ENCODE data around the gene TRPV2.
A peak's percentile ranks its signal among the peaks of the same experiment; 100 is the strongest.

The TRPV2 gene

DNA sequence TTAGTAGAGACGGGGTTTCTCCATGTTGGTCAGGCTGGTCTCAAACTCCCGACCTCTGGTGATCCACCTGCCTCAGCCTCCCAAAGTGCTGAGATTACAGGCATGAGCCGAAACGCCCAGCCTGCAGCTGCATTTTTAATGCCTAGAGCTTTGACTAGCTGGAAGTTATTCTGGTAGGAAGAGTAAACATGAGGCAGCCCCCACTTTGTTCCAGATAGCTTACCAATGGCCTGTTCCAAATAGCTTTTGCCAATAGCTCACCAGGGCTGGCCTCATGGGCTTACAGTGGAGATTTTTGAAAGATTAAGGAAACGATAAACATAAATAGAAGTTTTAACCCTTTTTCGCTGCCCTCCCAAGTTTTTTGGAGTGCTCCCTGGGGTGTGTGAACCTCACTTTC, 9.8 kb downstream of the TRPV2 start:
- peaks cover under 1 to 8% of the 10 kb centered on the region in 2 experiments for H3K4me1 ChIP-seq (ENCODE audit: control insufficient read depth in 1 of 2, insufficient read depth in 2 of 2, low read length in 2 of 2)
- peaks cover under 1% of the 10 kb centered on the region for H3K79me1 ChIP-seq (ENCODE audit: low read length)
- no peak overlapping the region for H3K4me3 ChIP-seq (ENCODE audit: low read depth, low read length)
- no CpG with 5 or more reads among the region's 6 CpGs for WGBS (ENCODE audit: extremely low coverage, insufficient coverage, insufficient read length)
- no peak overlapping the region for H3K27ac ChIP-seq (ENCODE audit: low read depth, low read length)
- H3K4ac ChIP-seq (ENCODE audit: low read depth, low read length) = no peak overlapping the region
- no peak overlapping the region for H2BK5ac ChIP-seq (ENCODE audit: low read depth, low read length, poor library complexity)
- no peak overlapping the region for H4K91ac ChIP-seq (ENCODE audit: low read depth, low read length)
- no peaks in the 10 kb centered on the region for H3K9me3 ChIP-seq (ENCODE audit: insufficient read depth, low read depth, low read length)
- no peak overlapping the region for H3K23ac ChIP-seq (ENCODE audit: low read length)
- H3K18ac ChIP-seq (ENCODE audit: low read length) = no peak overlapping the region
- H2BK120ac ChIP-seq (ENCODE audit: insufficient read depth, low read length, poor library complexity) = no peak overlapping the region
- H4K12ac ChIP-seq (ENCODE audit: low read depth, low read length) = no peak overlapping the region
- no peak overlapping the region for H3K4me2 ChIP-seq (ENCODE audit: low read length)
- no peaks in the 10 kb centered on the region for H3K27me3 ChIP-seq (ENCODE audit: insufficient read depth, low read length)
- H3K79me2 ChIP-seq (ENCODE audit: control insufficient read depth, insufficient read depth, low read length, poor library complexity) = peaks cover under 1% of the 10 kb centered on the region
- no peak overlapping the region for H4K8ac ChIP-seq (ENCODE audit: low read depth, low read length)
- H3K36me3 ChIP-seq (ENCODE audit: control insufficient read depth in 1 of 2, insufficient read depth in 2 of 2, low read length in 2 of 2) = peaks cover 0 to 15% of the 10 kb centered on the region in 2 experiments
- no peak overlapping the region for H2AFZ ChIP-seq (ENCODE audit: insufficient read depth, low read length, poor library complexity)
- H2AK5ac ChIP-seq (ENCODE audit: low read length) = no peak overlapping the region
- no peak overlapping the region for H3K14ac ChIP-seq (ENCODE audit: low read length)
- no peak for DNase-seq
- no peak overlapping the region for H3K9ac ChIP-seq (ENCODE audit: low read length)
- H2BK12ac ChIP-seq (ENCODE audit: low read length) = no peak overlapping the region

DNA sequence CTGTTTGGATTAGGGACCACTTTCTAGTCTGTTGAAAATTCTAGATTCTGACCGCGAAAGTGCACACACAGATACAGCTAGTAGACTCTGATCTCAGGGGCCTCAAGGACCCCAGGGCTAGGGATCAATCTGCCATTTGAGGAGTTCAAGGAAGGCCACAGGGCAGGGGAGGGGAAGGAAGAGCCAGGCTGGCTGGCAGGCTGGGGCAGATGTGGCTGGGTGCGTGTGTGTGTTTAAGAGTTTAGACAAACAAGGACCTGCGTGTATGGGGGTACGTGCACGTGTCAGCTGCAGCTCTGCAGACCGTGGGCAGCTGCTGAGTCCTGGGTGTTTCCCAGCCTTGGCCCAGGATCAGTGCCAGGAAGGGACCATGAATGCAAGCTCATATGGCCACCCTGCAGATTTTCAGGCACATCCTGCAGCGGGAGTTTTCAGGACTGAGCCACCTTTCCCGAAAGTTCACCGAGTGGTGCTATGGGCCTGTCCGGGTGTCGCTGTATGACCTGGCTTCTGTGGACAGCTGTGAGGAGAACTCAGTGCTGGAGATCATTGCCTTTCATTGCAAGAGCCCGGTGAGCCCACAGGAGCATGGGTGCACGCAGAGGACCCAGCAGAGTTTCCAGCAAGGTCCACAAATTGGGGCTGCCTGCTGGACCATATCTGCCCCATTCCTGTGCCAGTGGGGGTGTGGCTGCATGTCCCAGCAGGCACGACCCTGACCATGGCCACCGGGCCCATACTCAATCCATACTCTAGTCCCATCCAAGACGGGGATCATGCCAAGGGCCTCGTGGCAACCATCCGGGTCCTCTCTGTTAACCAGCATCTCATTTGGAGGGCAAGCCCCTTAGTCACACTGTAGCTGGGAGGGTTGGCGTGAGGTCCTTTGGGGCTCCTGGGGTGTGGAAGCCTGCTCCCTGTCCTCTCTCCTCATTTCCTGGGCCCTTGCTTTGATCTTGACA, 10.6 kb downstream of the TRPV2 start:
- H3K14ac ChIP-seq (ENCODE audit: low read length) = no peak overlapping the region
- H2BK5ac ChIP-seq (ENCODE audit: low read depth, low read length, poor library complexity) = no peak overlapping the region
- H3K23ac ChIP-seq (ENCODE audit: low read length) = no peak overlapping the region
- peaks cover 0 to 15% of the 10 kb centered on the region in 2 experiments for H3K36me3 ChIP-seq (ENCODE audit: control insufficient read depth in 1 of 2, insufficient read depth in 2 of 2, low read length in 2 of 2)
- no peak overlapping the region for H2AK5ac ChIP-seq (ENCODE audit: low read length)
- no peaks in the 10 kb centered on the region for H3K79me1 ChIP-seq (ENCODE audit: low read length)
- no peaks in the 10 kb centered on the region for H3K9me3 ChIP-seq (ENCODE audit: insufficient read depth, low read depth, low read length)
- H4K91ac ChIP-seq (ENCODE audit: low read depth, low read length) = no peak overlapping the region
- no peaks in the 10 kb centered on the region for H3K27me3 ChIP-seq (ENCODE audit: insufficient read depth, low read length)
- H2BK120ac ChIP-seq (ENCODE audit: insufficient read depth, low read length, poor library complexity) = no peak overlapping the region
- no peak overlapping the region for H2AFZ ChIP-seq (ENCODE audit: insufficient read depth, low read length, poor library complexity)
- H4K12ac ChIP-seq (ENCODE audit: low read depth, low read length) = no peak overlapping the region
- no peaks in the 10 kb centered on the region for H3K79me2 ChIP-seq (ENCODE audit: control insufficient read depth, insufficient read depth, low read length, poor library complexity)
- H3K4me3 ChIP-seq (ENCODE audit: low read depth, low read length) = no peak overlapping the region
- H3K9ac ChIP-seq (ENCODE audit: low read length) = no peak overlapping the region
- H3K4me2 ChIP-seq (ENCODE audit: low read length) = no peak overlapping the region
- DNase-seq = no peak
- H4K8ac ChIP-seq (ENCODE audit: low read depth, low read length) = no peak overlapping the region
- no CpG with 5 or more reads among the region's 20 CpGs for WGBS (ENCODE audit: extremely low coverage, insufficient coverage, insufficient read length)
- no peak overlapping the region for H2BK12ac ChIP-seq (ENCODE audit: low read length)
- no peak overlapping the region for H3K4ac ChIP-seq (ENCODE audit: low read depth, low read length)
- peaks cover 0 to 6% of the 10 kb centered on the region in 2 experiments for H3K4me1 ChIP-seq (ENCODE audit: control insufficient read depth in 1 of 2, insufficient read depth in 2 of 2, low read length in 2 of 2)
- H3K18ac ChIP-seq (ENCODE audit: low read length) = no peak overlapping the region
- no peak overlapping the region for H3K27ac ChIP-seq (ENCODE audit: low read depth, low read length)

DNA sequence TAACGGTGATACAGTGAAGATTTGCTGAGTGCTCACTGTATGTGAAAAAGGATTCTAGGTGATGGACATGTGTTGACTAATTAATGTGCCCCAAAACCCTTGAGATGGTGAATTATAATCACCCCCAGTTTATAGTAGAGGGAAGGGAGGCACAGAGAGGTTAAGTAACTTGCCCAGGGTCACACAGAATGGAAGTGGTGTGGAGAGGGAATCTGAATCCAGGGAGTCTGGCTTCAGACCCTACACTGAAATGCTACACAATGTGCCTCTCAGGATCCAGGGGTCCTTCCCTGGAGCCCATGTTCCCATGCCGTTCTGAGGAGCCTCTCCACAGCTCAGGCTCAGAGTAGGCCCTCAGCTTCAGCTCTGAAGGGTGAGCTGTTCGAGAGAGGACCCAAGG, 11.6 kb downstream of the TRPV2 start:
- H3K4me1 ChIP-seq (ENCODE audit: control insufficient read depth in 1 of 2, insufficient read depth in 2 of 2, low read length in 2 of 2) = peaks cover 0 to 6% of the 10 kb centered on the region in 2 experiments
- no peak overlapping the region for H3K23ac ChIP-seq (ENCODE audit: low read length)
- no peak overlapping the region for H4K12ac ChIP-seq (ENCODE audit: low read depth, low read length)
- no peak overlapping the region for H3K14ac ChIP-seq (ENCODE audit: low read length)
- no peak overlapping the region for H3K27ac ChIP-seq (ENCODE audit: low read depth, low read length)
- no peaks in the 10 kb centered on the region for H3K79me1 ChIP-seq (ENCODE audit: low read length)
- no peak for DNase-seq
- H3K36me3 ChIP-seq (ENCODE audit: control insufficient read depth in 1 of 2, insufficient read depth in 2 of 2, low read length in 2 of 2) = peaks cover 0 to 16% of the 10 kb centered on the region in 2 experiments
- no peak overlapping the region for H2BK120ac ChIP-seq (ENCODE audit: insufficient read depth, low read length, poor library complexity)
- no peak overlapping the region for H2AK5ac ChIP-seq (ENCODE audit: low read length)
- H3K4ac ChIP-seq (ENCODE audit: low read depth, low read length) = no peak overlapping the region
- H3K4me3 ChIP-seq (ENCODE audit: low read depth, low read length) = no peak overlapping the region
- no peak overlapping the region for H3K9ac ChIP-seq (ENCODE audit: low read length)
- no peak overlapping the region for H2AFZ ChIP-seq (ENCODE audit: insufficient read depth, low read length, poor library complexity)
- H3K27me3 ChIP-seq (ENCODE audit: insufficient read depth, low read length) = no peaks in the 10 kb centered on the region
- H3K79me2 ChIP-seq (ENCODE audit: control insufficient read depth, insufficient read depth, low read length, poor library complexity) = no peaks in the 10 kb centered on the region
- WGBS (ENCODE audit: extremely low coverage, insufficient coverage, insufficient read length) = no CpG with 5 or more reads among the region's 3 CpGs
- H3K18ac ChIP-seq (ENCODE audit: low read length) = no peak overlapping the region
- no peak overlapping the region for H2BK5ac ChIP-seq (ENCODE audit: low read depth, low read length, poor library complexity)
- no peak overlapping the region for H3K4me2 ChIP-seq (ENCODE audit: low read length)
- H2BK12ac ChIP-seq (ENCODE audit: low read length) = no peak overlapping the region
- H3K9me3 ChIP-seq (ENCODE audit: insufficient read depth, low read depth, low read length) = peaks cover 5% of the 10 kb centered on the region
- no peak overlapping the region for H4K91ac ChIP-seq (ENCODE audit: low read depth, low read length)
- H4K8ac ChIP-seq (ENCODE audit: low read depth, low read length) = no peak overlapping the region

DNA sequence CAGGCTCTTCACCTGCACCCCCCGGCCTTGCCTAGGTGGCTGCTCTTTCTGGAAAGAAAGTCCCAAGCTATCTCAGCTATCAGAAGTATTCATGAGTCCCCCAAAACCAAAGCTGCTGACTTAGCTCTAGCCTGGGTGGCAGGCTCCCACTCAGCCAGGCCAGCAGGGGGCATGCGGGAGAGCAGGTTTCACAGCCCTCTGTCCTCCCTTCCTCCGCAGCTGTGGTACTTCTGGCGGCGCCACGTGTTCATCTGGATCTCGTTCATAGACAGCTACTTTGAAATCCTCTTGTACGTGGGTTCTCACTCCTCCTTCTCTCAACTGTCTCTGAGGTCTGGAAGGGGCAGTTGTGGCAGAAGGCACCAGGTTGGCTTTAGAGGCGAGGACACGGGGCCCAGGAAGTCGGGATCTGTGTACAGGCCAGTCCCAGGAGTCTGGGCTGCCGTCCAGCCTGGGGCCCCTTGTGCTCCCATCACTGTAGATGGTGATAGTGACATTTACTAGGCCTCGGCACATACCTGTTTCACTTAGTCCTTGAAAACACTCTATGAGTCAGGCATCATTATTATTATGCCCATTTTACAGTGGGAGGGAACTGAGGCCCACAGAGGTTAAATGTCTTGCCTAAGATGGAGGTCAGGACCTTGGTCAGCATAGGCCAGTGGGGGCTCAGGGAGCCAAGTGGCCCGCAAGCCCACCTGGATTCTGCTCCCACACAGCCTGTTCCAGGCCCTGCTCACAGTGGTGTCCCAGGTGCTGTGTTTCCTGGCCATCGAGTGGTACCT, 12.9 kb downstream of the TRPV2 start:
- H2BK120ac ChIP-seq (ENCODE audit: insufficient read depth, low read length, poor library complexity) = no peak overlapping the region
- H3K9ac ChIP-seq (ENCODE audit: low read length) = no peak overlapping the region
- no peak overlapping the region for H3K27ac ChIP-seq (ENCODE audit: low read depth, low read length)
- peak overlapping the region; percentile 5 for H4K8ac ChIP-seq (ENCODE audit: low read depth, low read length)
- no peaks in the 10 kb centered on the region for H3K79me2 ChIP-seq (ENCODE audit: control insufficient read depth, insufficient read depth, low read length, poor library complexity)
- no peak overlapping the region for H3K4me2 ChIP-seq (ENCODE audit: low read length)
- H2AK5ac ChIP-seq (ENCODE audit: low read length) = no peak overlapping the region
- H2BK5ac ChIP-seq (ENCODE audit: low read depth, low read length, poor library complexity) = no peak overlapping the region
- no peak overlapping the region for H3K14ac ChIP-seq (ENCODE audit: low read length)
- H3K4me3 ChIP-seq (ENCODE audit: low read depth, low read length) = no peak overlapping the region
- WGBS (ENCODE audit: extremely low coverage, insufficient coverage, insufficient read length) = no CpG with 5 or more reads among the region's 15 CpGs
- H3K18ac ChIP-seq (ENCODE audit: low read length) = no peak overlapping the region
- H3K9me3 ChIP-seq (ENCODE audit: insufficient read depth, low read depth, low read length) = peaks cover 5% of the 10 kb centered on the region
- no peak overlapping the region for H2BK12ac ChIP-seq (ENCODE audit: low read length)
- H3K23ac ChIP-seq (ENCODE audit: low read length) = no peak overlapping the region
- DNase-seq = peak; percentile 29 to 55
- no peaks in the 10 kb centered on the region for H3K79me1 ChIP-seq (ENCODE audit: low read length)
- H3K4me1 ChIP-seq (ENCODE audit: control insufficient read depth in 1 of 2, insufficient read depth in 2 of 2, low read length in 2 of 2) = peaks cover 0 to 1% of the 10 kb centered on the region in 2 experiments
- H3K36me3 ChIP-seq (ENCODE audit: control insufficient read depth in 1 of 2, insufficient read depth in 2 of 2, low read length in 2 of 2) = peaks cover 0 to 16% of the 10 kb centered on the region in 2 experiments
- no peak overlapping the region for H3K4ac ChIP-seq (ENCODE audit: low read depth, low read length)
- H3K27me3 ChIP-seq (ENCODE audit: insufficient read depth, low read length) = no peaks in the 10 kb centered on the region
- no peak overlapping the region for H2AFZ ChIP-seq (ENCODE audit: insufficient read depth, low read length, poor library complexity)
- no peak overlapping the region for H4K12ac ChIP-seq (ENCODE audit: low read depth, low read length)
- H4K91ac ChIP-seq (ENCODE audit: low read depth, low read length) = no peak overlapping the region
